Subcutaneous adipose tissue (tissue), 4 donors: ENCODE measurements around the gene ERC2. TPM values are rescaled to one million over a fixed set of nuclear protein-coding genes. Genes with fewer than 3 reads are reported as not detected.

Experiments
- CTCF ChIP-seq: fragments of 450-650 bp; IDR thresholded peaks from one replicate; pipeline ENCODE4 v1.5.1; 2016; ENCODE audit warnings: low read depth, mild to moderate bottlenecking, control low read depth, antibody characterized with exemption, moderate library complexity
- total RNA-seq, 4 donors: library from RNA; depleted of rRNA; stranded (reverse); fragments of >200 nt; gene quantifications; one replicate each; pipeline ENCODE4 v1.1.0, GENCODE V29; 2016

Gene ERC2
- total RNA-seq, 4 donors from 2014 or later = 1.1 TPM; not detected in 3

GRCh38 chr3:56185827-56186226 is 282.4 kb downstream of the ERC2 start:
- TF ChIP-seq CTCF = no peak

DNA sequence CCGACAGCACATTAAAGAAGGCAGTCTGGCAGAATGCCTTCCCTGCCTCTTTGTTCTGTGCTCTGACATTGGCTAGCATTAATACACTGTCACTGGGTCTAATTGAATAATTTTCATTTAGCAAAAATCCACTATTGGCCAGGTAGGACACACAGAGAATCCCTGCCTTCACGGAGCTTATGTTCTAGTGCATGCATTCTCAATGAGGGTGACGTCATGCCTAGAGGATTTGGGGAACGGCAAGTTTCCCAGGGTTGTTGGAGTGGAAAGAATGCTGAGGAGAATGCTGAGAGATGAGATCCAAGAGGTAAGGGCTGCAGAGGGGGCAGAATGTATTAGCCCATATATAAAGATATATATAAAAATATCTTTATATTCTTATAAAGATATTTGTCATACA is 284.7 kb downstream of the ERC2 start:
- TF ChIP-seq CTCF = no peak

DNA sequence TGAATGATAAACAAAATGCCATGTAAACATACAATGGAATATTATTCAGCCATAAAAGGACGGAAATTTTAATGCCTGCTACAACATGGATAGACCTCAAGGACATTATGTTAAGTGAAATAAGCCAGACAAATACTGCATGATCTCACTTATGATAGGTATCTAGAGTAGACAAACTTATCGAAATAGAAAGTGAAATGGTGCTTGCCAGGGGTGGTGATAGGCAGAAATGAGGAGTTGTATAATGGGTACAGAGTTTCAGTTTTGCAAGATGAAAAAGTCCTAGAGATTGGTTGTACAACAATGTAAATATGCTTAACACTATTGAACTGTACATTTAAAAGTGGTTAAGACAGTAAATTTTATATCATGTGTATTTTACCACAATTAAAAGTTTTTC is 287.8 kb downstream of the ERC2 start:
- TF ChIP-seq CTCF = no peak

GRCh38 chr3:56173601-56174000 is 294.7 kb downstream of the ERC2 start:
- no peak for TF ChIP-seq CTCF

- no peak for TF ChIP-seq CTCF
Measured at GRCh38 chr3:56164436-56164835, 303.8 kb downstream of the ERC2 start.

DNA sequence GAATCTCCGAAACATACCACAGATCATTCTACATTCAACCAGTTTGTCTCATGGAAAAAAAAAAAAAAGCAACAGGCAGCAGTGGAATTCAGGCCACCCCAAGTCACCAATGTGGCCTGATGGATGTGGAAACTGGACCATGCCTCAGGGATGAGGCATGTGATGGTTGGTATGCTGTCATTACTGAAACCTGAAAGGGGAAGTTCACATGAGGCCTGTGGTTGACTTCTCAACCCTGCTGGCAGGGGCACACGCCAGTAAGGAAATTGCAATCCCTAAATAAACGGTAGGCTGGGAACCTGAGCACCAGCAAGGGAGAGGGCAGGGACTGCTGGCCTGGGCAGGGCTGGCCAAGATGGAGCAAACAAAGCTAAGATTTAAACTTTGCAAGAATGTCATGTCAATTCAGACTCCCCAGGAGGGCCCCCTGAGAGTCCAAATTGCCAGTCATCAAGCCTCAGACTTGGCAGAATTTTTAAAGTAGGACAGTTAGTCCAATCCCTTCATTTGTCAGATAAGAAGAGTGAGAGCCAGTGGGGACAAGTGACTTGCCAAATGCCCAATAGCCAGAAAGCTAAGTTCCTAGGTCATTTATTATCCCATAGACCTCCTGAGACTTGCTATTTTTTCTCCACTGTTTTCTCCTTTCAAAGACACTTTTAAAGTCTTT is 310.4 kb downstream of the ERC2 start:
- no peak for TF ChIP-seq CTCF

DNA sequence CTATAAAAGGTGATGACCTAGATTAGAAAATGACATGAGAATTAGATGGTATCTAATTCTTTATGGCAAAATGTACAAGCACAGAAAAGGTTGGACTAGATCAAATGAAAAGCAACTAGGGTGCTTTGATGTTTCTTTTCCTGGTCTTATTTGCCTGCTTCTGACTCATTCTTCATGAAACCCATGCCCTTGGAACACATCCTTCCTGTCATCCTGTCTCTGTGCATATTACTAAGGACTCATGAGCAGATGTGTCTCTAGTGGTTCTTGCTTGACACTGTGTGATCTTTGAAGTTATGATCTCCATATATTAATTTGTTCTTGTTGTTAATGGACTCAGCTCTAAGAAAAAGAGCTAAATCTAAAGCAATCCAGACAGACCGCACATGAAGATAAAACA is 314.0 kb downstream of the ERC2 start:
- TF ChIP-seq CTCF = no peak
